Activated CD8-positive, alpha-beta memory T cell treated with anti-CD3 and anti-CD28 coated beads for 36 hours (primary cell): ENCODE measurements around the gene PRDX6. TPM values are rescaled to one million over a fixed set of nuclear protein-coding genes. Genes with fewer than 3 reads are reported as not detected.

ENCODE experiments used
- CTCF ChIA-PET: fragments of 350-600 bp; sonication (Branson Sonifier 250); formaldehyde crosslinking; loops from one replicate; lab custom pipeline; 2021; ENCODE audit warnings: antibody characterized with exemption; lab: Charles Lee
- POLR2A ChIA-PET: fragments of 350-600 bp; sonication (Branson Sonifier 250); formaldehyde crosslinking; loops from one replicate; lab custom pipeline; 2021; ENCODE audit warnings: antibody characterized with exemption; lab: Charles Lee
- total RNA-seq, 2 experiments: library from RNA; stranded (reverse); gene quantifications; one replicate each; pipeline ENCODE4 v1.2.3, GENCODE V29; 2021

Gene PRDX6
- total RNA-seq, 2 experiments from 2014 or later, result 148 to 153 TPM

GRCh38 chr1:173525926-173526325 lies 48.8 kb downstream of the PRDX6 start:
- ChIA-PET POLR2A (no interaction called here), CTCF (no interaction called here)

GRCh38 chr1:173527151-173527826 lies 50.2 kb downstream of the PRDX6 start:
- POLR2A ChIA-PET, result no interaction called here

GRCh38 chr1:173529106-173529505 lies 52.0 kb downstream of the PRDX6 start:
- ChIA-PET POLR2A (no interaction called here), CTCF (no interaction called here)

More at GRCh38 chr1:173527151-173527826, 50.2 kb downstream of the PRDX6 start:
- CTCF ChIA-PET, result no interaction called here

- POLR2A ChIA-PET, result no interaction called here
- CTCF ChIA-PET, result interaction anchor here (1.2 kb wide), 1 partner anchor 731 kb away, joined by 3 read pairs; no protein-coding TSS in a partner anchor
Observed at GRCh38 chr1:173530795-173531693, 53.9 kb downstream of the PRDX6 start.

- CTCF ChIA-PET, result no interaction called here
- POLR2A ChIA-PET, result no interaction called here
Observed at GRCh38 chr1:173532237-173532636, 55.1 kb downstream of the PRDX6 start.

- CTCF ChIA-PET, result no interaction called here
- POLR2A ChIA-PET, result no interaction called here
Observed at GRCh38 chr1:173536223-173536622, 59.1 kb downstream of the PRDX6 start.

Other genes with a start within 250 kb of the PRDX6 start
- not detected for gene SLC9C2, start 125.7 kb downstream of the PRDX6 start, total RNA-seq
- not detected for gene TEX50, start 158.0 kb downstream of the PRDX6 start, total RNA-seq
- not detected for gene ANKRD45, start 192.5 kb downstream of the PRDX6 start, total RNA-seq
- 10 to 100 TPM; 15.9 to 17.0 TPM for gene KLHL20, start 237.6 kb downstream of the PRDX6 start, total RNA-seq